ENCODE results near the gene SCUBE1.

SCUBE1 gene

DNA sequence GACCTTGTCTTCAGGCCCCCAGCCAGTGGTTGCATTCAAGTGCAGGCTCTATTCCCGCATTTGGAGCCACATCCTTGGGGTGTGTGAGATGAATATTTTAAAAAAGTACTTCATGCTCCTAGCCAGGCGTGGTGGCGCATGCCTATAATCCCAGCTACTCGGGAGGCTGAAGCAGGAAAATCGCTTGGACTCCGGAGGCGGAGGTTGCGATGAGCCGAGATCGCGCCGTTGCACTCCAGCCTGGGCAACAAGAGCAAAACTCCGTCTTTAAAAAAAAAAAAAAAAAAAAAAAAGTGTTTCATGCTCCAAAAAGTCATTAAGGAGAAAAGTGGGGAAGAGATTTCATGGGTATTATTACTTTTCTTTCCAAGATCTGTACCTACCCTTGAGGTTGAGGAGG is 18.0 kb downstream of the SCUBE1 start:
- DNase-seq = no peak

DNA sequence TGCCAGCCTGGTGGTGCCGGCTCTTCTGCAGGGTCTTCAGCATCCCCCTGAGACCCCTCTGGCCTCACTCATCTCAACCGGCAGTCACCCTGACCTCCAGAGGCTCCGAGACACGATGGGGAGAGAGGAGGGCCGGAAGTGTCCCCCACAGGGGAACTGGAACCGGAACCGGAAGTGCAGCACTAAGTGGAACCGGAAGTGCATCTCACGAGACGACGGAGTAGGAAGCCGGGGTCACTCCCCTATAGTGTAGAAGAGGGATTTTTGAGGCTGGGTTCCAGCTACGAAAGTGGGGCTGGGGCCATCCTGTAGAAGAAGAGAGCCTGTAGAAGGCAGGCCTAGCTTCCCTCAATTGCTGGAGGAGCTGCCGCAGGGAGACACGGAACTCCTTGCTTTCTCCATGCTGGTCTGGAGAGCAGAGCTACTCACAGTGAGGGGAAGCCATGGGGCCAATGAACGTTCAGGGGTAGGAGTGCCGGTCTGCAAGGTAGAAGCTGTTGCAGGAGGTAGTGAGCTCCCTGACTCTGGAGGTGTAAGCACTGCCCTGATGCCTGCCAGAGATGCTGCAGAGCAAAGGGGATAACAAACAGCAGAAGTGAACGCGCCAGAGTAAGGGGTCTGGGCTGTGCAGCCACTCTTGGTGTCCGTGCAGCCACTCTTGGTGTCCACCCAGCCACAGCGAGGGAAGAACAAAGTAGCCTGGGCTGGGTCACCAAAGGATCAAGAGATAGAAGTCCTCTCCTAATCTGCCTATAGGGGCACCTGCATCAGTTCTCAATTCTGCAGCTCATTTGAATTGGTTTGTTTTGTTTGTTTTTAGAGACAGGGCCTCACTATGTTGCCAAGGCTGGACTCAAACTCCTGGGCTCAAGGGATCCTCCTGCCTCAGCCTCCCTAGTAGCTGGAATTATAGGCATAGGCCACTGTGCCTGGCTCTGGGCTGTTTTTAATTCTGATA is 21.9 kb downstream of the SCUBE1 start:
- DNase-seq = peak; percentile 21

DNA sequence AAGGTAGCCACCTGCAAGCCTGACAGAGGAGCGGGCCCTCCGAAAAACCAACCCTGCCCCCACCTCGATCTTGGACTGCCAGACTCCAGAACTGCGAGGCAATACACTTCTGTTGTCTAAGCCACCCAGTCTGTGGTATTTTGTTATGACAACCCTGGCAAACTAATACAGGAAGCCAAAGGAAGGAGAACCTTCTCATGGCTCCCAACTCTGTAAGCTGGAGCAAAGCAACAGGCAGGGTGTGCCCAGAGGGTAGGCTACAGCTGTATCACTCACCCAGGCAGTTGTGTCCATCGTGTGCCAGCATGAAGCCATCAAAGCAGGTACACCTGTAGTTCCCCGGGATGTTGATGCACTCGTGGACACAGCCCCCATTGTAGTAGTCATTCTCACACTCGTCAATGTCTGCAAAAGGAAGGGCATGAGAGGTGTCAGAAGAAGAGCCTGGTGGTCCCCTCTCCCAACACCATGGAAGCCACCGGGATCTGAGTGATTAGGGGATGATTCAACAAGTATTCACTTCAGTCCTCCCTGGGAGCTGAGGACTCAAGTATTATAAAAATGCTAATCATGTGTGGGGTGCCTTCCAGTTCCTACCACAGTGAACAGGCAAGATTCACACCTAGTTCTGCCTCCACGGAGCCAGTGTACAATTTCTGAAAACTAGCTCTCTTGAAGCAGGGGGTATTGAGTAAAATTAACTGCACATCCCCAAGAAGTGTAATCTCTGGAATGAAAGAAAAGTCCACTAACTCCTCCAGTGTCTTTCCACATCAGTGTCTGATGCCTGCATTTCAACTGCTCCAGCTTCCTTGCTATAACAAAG is 23.3 kb downstream of the SCUBE1 start:
- DNase-seq = peak; percentile 21

DNA sequence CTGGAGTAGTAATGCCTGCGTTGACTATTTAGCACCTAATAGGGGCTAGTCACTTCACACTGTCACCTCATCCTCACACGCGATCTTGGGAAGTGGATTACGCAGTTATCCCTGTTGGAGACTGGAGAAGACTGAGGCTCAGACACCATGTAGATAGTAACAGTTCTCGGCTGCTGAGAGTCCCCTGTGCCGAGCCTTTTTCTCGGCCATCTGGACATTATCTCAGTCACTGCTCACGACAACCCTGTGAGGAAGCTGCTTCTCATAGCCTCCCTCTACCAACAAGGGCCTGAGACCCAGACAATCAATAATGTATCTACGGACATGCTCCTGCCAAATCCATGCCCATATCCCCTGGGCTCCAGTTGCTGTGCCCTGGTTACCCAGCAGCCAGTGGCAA is 25.9 kb downstream of the SCUBE1 start:
- DNase-seq = no peak

DNA sequence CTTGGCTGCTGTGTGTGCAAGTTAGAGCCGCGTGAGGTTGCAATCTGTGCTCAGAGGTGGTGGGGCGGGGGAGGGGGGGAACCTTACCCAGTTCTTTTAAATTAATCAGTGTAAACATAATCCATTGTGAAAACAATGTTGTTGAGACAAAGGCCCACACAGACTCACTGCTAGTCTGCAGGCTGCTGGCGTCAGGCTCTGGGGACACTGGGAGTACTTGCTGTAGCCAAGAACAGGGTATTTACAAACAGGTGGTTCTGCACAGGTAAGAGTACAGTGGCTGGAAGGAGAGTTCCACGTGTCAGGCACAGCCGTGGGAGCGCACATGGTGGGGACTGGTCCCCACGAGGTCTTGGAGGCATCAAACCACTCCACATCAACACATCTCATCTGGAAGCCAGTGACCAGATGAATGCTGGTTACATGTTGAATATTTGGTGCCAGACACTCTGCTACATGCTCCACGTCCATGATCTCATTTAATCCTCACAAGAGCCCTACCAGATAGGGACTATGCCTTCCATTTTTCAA is 27.4 kb downstream of the SCUBE1 start:
- no peak for DNase-seq

DNA sequence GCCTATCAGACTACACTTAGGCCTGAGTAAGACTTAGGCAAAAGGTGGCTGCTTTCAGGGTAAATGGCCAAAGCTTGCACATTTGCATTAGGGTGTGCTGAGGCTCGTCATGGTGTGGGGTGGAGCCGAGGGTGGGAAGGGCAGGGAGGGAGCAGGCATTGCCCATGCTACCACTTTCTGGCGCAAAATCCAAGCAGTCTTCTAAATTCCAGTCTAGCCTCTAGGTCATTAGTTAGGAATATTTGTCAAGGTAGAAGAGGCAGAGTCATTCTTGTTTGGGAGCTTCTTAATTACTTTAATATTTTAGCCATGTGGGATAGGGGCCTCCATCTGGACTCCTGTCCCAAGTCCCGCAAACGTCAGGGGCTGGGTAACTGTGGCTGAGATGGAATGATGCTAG is 28.6 kb downstream of the SCUBE1 start:
- no peak for DNase-seq

DNA sequence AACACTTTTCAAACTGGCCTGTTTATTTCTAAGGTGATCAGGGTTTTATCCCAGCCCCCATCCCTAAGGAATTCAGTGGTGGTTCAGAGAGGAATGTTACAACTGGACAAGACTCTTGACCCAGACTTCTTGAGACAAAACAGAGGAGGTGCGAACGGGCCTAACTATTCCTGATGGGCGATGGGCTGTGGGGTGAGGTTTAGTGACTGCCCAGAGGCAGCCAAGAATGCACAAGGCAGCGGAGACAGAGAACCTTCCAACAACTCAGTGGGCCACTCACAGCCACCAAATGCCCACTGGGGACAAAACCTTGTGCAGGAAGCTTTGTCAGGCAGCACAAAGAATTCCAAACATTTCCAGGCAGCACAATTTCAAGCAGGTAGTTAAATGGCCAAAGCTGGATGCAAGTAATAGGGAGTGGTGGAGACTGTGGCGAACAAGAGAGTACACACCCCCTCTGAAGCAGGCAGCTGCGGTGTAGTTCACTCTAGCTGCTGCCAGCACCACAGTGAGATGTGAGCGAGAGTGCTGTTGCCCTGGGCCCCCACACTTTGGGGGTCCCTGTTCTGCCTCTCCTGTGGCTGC is 29.2 kb downstream of the SCUBE1 start:
- no peak for DNase-seq

DNA sequence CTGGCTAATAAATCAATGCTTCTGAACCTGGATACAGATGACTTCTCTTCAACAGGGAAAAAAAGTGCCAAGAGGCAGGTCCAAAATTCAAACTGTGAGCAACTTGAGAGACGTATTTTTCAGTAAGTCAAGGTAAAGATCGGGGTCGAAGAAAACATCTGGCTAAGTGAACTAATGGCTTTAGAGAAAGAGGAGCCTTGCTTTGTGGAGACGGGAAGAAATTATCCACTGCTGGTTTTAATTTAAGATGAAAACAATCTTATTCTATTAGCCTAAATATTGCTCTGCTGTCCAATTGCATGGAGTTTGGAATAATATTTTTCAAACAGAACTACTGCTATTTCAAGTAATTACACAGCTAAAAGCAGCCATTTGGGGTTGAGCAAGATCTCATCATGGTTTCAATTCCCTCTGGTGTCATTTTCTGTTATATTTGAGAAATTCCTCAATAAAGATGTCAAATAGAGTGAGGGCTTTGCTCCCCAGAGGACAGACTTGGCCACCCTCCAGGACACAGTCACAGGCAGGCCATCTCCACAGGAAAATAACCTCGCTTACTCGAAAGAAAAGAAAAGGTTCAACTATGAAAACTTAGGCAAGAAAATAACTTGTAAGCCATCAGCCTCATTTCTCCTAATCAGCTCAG is 29.8 kb downstream of the SCUBE1 start:
- no peak for DNase-seq

DNA sequence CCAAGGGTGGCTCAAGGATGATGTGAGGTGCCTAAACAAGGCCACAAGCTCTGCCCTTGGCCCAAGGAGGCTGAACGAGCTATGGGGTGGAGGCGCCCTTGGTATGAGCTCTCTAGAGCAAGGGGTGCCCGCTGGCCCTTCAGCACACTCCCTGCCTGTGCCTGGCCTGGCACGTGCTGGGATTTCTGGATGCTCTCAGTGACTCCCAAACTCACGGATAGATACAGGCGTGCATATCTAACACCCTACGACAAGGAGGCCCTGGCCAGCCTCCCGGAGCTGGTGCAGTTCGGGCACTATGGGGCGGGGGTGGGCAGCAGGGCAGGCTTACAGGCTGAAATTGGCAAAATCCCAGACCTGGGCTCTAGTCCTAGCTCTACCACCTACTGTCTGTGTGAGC is 30.6 kb downstream of the SCUBE1 start:
- DNase-seq = no peak

DNA sequence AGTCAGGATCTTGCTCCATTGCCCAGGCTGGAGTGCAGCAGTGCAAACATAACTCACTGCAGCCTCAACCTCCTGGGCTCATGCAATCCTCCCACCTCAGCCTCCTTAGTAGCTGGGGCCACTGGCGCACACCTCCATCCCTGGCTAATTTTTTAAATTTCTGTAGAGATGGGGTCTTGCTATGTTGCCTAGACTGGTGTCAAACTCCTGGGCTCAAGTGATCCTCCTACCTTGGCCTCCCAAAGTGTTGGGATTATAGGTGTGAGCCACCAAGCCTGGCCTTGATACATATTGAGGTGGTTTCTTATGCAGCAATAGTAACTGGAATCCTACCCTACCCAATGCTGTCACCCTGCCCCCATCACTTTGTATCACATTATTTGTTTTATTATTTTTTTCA is 32.4 kb downstream of the SCUBE1 start:
- no peak for DNase-seq

DNA sequence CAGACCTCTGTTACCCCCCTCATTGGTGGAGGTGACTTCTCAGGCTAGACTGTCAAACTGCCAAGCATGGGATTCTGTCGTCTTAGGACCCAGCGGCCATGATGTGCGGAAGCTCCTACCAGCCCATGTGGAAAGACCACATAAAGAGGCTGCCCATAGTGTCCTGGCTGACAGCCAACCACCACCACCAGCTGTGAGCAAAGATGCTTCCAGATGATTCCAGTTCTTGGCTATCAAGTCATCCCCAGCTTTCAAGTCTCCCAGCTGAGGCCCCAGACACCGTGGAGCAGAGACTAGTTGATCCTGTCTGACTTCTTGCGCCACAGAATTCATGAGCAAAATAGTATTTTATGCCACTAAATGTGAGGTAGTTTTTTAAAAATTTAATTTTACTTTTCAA is 32.9 kb downstream of the SCUBE1 start:
- DNase-seq = peak; percentile 63

DNA sequence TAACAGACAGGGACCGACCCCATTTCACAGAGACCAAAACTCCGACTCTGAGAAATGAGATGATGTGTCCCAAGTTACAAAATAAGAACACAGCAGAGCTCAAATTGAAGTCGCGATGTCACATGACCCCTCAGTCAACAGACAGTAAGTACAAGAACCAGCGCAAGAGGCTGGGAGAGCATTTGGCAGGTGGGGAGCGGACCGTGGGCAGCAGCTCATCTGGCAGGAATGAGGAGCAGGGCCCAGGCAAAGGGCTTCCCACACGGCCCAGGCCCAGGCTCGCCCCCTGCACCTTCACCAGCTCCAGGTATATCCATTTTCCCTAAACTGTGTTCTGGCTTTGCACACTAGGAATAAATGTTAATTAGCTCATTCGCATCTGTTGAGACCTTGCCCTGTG is 34.3 kb downstream of the SCUBE1 start:
- DNase-seq = no peak

DNA sequence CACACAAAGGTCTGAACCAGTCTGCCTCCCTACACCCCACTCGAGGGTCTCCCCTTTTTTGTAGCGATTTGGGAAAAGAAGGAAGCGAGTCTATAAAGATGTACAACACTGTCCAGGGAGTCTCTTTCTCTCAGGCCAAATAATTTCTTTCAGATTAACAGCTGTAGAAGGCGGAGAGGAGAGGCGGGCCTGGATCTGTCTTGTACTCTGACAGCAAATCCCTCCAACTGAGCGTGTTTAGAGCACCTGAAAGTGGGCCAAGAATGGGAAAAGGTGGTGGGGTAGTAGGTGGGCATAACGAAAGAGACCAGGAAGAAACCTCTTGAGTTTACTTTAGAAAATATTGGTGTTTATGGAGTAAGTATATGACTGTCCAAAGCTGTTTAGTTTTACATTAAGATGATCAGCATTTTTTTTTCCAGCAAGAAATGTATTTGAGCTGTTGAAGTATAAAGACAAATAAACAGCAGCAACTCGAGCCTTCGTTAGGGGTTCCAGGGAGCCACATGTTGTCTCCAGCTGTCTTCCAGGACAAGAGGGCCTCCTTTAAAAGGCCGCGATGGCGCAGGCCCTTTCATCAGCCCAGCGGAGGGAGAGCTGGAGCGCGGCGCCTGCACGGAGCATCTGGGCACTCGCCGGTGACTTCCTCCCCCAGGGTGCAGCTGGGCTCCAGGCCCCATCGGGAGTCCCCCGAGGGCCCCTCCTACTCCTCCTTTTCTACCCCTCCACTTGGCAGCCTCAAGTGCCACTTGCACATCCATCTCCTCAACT is 34.9 kb downstream of the SCUBE1 start:
- peak; percentile 11 for DNase-seq

DNA sequence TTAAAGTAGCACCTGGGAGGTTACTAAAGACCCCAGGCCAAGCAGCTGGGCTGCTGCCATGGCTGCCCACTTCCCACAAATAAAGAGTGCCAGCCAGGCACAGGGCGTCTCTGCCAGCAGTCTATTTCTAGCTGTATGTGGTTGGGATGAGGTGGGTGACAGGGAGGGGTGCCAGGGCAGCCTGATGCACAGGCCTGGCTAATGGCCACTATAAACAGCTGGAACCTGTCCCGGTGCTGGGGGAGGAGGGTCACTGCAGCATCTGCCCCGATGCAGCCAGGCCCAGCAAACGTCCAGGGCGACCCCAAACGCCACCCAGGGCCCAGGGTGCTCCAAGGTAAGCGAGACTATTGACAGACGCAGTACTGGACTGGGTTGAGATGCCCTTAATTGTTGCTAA is 37.4 kb downstream of the SCUBE1 start:
- no peak for DNase-seq

DNA sequence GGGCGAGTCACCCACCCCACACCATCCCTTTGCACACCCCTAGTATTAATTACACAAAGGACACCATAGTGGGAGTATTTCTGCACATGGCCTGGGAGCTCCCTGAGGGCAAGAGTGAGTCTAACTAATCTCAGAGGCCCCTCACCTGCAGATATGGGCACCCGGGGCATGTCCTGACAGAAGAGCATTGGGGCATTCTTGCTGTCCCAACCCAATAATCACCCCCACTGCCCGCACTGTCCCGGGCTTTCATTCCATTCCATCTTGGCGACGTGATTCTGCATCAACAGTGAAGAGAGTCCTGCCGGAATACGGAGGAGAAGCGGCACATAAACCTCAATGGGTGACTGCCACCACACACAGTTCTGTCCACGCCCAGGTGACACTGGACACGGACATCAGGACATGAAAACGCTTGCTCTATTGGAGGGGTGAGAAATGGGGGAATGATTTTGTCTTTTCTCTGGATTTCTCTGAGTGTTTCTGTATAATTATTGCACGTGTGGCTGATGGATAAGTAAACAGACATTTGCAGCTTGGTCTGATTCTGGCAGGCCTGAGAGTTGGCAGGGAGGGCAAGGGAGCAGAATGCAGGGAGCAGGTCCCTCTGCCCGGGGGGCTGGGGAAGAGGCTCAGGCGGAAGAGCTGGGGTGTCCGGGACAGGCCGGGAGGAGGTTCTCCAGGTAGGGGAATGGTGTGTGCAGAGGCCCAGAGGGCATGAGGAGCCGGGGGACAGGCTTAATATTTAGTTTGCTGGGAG is 38.2 kb downstream of the SCUBE1 start:
- no peak for DNase-seq

DNA sequence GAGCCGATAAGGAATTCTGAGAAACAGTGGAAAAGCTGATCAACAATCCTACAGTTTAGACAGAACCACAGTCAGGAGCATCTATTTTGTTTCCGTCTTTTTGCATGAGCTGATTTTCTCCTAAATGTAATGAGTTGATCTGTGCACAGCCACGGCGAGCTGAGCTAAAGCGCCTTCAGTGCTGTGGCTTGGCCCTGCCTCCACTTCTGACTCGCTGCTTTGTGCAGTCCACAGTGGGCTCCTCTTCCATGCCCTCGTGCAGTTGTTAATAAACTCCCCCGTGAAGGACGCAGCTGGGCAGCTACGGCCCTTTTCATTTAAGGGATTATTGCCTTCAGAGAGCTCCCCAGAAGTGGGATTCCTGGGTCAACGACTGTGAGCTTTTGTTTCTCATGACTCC is 39.4 kb downstream of the SCUBE1 start:
- no peak for DNase-seq

DNA sequence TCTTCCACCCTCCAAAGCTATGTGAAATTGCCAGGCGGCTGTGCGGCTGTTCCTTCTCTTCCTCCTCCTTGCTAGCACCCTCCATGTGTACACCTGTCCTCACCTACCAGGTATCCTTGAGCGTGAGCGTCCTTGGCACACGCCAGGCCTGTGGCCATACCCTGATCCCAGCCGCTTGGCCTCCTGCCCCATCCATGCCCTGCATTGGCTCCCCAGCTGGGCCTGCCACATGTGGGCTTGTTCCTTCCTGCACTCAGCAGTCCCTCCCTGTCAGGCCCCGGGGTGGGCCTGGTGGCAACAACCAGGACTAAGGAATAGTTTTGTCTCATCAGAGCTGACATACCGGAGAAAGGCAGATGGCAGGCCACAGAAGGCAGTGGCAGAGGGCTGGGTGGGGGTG is 40.0 kb downstream of the SCUBE1 start:
- DNase-seq = no peak

DNA sequence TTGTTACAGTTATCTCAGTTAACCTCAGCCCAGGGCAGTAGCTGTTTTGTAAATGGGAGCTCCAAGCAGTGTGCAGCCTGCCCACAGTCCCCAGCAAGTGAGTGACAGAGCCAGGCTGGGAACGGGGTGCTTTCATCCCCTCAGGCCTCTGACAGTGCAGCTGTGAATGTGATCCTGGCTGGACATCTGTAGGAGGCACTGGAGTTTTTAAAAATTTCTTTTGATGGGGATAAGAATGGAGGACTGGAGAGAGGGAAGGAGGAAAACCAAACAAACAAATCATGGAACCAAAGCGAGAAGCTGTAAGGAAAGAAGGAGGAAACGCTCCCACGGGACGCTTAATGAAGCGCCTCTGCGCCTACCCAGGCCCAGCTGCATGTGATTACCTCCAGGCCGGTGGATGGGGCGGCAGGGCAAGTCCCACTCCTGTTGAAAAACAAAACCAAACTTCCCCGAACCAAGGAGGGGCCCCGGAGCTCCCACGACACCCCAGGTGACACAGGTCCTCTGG is 40.6 kb downstream of the SCUBE1 start:
- no peak for DNase-seq

DNA sequence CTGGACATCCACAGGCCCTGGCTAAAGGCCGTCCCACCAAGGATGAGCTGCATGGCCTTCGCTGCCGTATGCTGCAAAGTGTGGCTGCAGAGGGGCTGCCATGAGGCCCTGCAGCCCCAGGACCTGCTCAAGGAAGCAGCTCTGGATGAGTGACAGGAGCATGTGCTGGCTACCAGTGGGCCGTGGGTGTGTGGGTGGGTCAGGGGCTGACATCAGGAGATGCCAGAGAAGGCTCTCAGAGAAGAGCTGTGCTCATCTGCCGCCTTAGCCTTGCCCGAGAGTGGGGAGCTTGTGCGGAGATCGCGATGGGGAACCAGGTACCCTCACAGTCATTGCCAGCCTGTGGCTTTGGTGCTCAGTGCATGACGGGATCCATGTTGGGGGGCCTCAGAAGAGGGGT is 41.3 kb downstream of the SCUBE1 start:
- no peak for DNase-seq

DNA sequence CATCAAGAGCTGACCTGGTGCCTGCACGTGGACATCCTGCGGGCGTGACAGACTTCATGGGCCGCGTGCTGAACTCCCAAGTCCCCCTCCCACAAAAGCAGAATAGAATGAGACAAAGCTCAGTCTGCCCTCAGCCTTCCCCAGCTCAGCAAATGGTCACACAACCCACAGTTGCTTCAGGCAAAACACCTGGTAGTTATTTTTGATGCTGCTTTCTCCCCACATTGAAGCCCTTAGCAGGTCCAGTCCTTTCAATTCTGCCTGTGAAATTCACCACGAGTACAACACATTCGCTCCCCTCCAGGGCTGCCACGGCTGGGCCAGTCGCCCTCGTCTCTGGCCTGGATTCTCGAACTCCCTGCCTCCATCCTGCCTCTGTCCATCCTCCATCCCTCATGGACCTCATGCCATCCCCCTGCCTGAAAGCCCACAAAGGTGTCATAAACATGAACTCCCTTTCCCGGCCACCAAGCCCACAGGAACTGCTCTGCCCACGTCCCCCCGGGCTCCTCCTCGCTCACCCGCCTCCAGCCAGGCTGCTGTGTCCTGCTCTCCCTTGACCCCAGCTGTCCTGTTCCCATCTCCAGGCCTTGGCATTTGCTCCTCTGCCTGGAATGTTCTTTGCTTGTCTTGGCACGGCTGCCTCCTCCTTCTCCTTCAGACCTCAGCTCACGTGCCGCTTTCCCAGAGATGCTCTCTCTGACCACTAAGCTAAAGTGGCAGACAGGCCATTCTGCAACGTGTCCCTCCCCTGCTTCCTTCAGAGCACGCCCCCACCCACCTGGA is 42.1 kb downstream of the SCUBE1 start:
- no peak for DNase-seq

All from hematopoietic multipotent progenitor cell treated with erythropoietin and hydrocortisone succinate and interleukin-3 and kit ligand, for 4 days (in vitro differentiated cells).